NCI-H2081 (cell line): ENCODE measurements around the gene DEPDC5.

Experiments used
- DNase-seq, 2 experiments: peaks; one replicate each; lab custom pipeline; 2025; lab: John Stamatoyannopoulos, UW

DEPDC5 gene

GRCh38 chr22:31852691-31853421, 99.0 kb downstream of the DEPDC5 start:
- no peak for DNase-seq

GRCh38 chr22:31853736-31854495, 100.1 kb downstream of the DEPDC5 start:
- DNase-seq: no peak

GRCh38 chr22:31857247-31857646, 103.4 kb downstream of the DEPDC5 start:
- peak; percentile 79 to 89 for DNase-seq

- no peak for DNase-seq
Observed at GRCh38 chr22:31861226-31861840, 107.5 kb downstream of the DEPDC5 start.

- no peak for DNase-seq
Observed at GRCh38 chr22:31866918-31867317, 113.1 kb downstream of the DEPDC5 start.

- no peak for DNase-seq
Observed at GRCh38 chr22:31867386-31868153, 113.8 kb downstream of the DEPDC5 start.

- no peak for DNase-seq
Observed at GRCh38 chr22:31869739-31870138, 115.9 kb downstream of the DEPDC5 start.

GRCh38 chr22:31870890-31871289, 117.1 kb downstream of the DEPDC5 start:
- peak in 1 of 2 experiments; percentile 1 for DNase-seq

- DNase-seq: no peak
Observed at GRCh38 chr22:31871480-31871879, 117.7 kb downstream of the DEPDC5 start.

GRCh38 chr22:31872209-31872608, 118.4 kb downstream of the DEPDC5 start:
- DNase-seq: no peak

GRCh38 chr22:31874821-31875220, 121.0 kb downstream of the DEPDC5 start:
- DNase-seq: no peak

- DNase-seq: no peak
Observed at GRCh38 chr22:31876156-31876920, 122.5 kb downstream of the DEPDC5 start.

- no peak for DNase-seq
Observed at GRCh38 chr22:31879585-31879984, 125.8 kb downstream of the DEPDC5 start.

- DNase-seq: no peak
Observed at GRCh38 chr22:31881200-31881599, 127.4 kb downstream of the DEPDC5 start.

GRCh38 chr22:31881865-31882264, 128.0 kb downstream of the DEPDC5 start:
- no peak for DNase-seq

- DNase-seq: no peak
Observed at GRCh38 chr22:31882971-31883370, 129.2 kb downstream of the DEPDC5 start.

GRCh38 chr22:31883989-31884388, 130.2 kb downstream of the DEPDC5 start:
- DNase-seq: no peak

- DNase-seq: no peak
Observed at GRCh38 chr22:31891366-31892079, 137.7 kb downstream of the DEPDC5 start.

GRCh38 chr22:31892080-31892433, 138.2 kb downstream of the DEPDC5 start:
- DNase-seq: no peak

GRCh38 chr22:31893460-31893859, 139.6 kb downstream of the DEPDC5 start:
- no peak for DNase-seq
